GM12801 (cell line): Measurements from ENCODE around the gene COQ10A.

Source experiments
- TF ChIP-seq, protein P1 (sequence below): IDR thresholded peaks from one replicate; pipeline ENCODE4 v1.5.1; 2011; ENCODE audit warnings: control low read depth; ENCODE audit not compliant: insufficient read length; ENCODE audit errors: extremely low read depth

Gene COQ10A

GRCh38 chr12:56266693-56267442 is at the start of gene COQ10A:
Gene COQ10A (plus strand): TSS chr12:56266942. CDS start chr12:56267119, 177 bp downstream.
- TF ChIP-seq, protein P1, sequence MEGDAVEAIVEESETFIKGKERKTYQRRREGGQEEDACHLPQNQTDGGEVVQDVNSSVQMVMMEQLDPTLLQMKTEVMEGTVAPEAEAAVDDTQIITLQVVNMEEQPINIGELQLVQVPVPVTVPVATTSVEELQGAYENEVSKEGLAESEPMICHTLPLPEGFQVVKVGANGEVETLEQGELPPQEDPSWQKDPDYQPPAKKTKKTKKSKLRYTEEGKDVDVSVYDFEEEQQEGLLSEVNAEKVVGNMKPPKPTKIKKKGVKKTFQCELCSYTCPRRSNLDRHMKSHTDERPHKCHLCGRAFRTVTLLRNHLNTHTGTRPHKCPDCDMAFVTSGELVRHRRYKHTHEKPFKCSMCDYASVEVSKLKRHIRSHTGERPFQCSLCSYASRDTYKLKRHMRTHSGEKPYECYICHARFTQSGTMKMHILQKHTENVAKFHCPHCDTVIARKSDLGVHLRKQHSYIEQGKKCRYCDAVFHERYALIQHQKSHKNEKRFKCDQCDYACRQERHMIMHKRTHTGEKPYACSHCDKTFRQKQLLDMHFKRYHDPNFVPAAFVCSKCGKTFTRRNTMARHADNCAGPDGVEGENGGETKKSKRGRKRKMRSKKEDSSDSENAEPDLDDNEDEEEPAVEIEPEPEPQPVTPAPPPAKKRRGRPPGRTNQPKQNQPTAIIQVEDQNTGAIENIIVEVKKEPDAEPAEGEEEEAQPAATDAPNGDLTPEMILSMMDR = no peak

- TF ChIP-seq, protein P1 = no peak
Observed at GRCh38 chr12:56219840-56220239, 46.9 kb upstream of the COQ10A start.

GRCh38 chr12:56220611-56221231 is 46.0 kb upstream of the COQ10A start:
- TF ChIP-seq, protein P1 = no peak

GRCh38 chr12:56221232-56221756 is 45.4 kb upstream of the COQ10A start:
- TF ChIP-seq, protein P1 = no peak

- TF ChIP-seq, protein P1 = no peak
Observed at GRCh38 chr12:56221757-56222530, 44.8 kb upstream of the COQ10A start, which contains the start of gene RNF41. Gene RNF41 (minus strand): TSS chr12:56221922. CDS start chr12:56214047, 7,875 bp downstream.

GRCh38 chr12:56222531-56222895 is 44.2 kb upstream of the COQ10A start:
- TF ChIP-seq, protein P1 = no peak

DNA sequence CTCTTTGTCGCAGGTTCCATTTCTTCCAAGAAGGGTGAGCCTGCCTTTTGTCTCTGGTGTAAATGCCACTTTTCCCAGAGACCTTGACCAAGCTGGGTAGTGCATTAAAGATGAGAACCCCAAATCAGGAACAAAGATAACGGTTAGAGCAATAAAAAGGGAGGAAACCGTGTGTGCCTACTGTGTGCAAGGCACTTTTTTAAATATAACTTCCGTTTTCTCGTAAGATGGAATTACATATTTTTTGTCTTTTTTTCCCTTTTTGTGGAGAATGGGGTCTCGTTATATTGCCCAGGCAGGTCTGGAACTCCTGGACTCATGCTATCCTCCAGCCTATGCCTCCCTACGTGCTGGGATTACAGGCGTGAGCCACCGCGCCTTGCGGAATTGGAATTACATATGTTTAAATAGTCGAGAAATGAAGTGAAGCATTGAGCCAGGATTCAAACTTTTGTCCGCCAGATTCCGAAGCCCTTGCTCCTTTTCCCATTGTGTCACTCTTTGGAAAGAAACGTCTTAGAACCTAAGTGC is 43.1 kb upstream of the COQ10A start:
- TF ChIP-seq, protein P1 = no peak
